HG02973 (cell line): ENCODE results near the gene TACC2.

Source experiments
- ATAC-seq: cut with Tn5 transposase; IDR thresholded peaks from one replicate; pipeline ENCODE4 v1.9.1; 2021; ENCODE audit warnings: moderate library complexity; ENCODE audit not compliant: unreplicated experiment

The TACC2 gene

DNA sequence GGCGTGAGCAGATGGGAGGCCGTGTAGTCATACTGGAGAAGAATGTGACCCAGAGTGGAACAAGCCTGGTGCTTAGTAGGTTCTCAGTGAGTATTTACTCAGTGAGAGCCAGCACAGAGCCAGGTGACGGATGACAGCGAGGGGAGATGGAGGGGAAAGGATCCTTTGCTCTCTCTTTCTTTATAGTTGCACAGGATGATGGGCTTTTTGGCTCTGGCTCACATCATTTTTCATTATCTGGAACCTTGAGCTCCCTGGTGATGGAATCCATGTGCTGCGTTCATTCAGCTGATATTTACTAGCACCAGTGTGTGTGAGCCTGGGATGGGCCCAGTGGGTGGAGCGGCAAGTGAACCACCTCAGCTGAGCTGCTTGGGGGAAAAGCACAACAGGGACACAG, 299.3 kb downstream of the TACC2 start:
- no peak for ATAC-seq

DNA sequence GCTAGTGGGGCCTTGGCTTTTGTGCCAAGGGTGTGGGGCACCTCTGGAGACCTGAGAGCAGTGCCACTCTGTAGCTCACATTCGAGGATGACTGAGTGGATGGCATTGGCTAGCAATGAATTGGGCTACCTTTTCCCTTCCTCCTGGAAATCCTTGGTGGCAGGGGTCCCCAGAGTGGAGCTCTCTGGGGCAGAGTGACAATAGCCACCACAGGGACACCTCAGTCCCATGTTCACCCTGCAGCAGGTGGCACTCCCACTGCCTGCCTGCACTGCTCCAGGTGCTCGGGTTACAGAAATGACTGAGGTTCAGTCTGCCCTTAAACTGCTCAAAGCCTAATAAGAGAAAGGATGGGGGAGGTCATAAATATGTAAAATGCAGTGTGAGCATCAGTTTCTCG, 300.0 kb downstream of the TACC2 start:
- ATAC-seq = no peak

DNA sequence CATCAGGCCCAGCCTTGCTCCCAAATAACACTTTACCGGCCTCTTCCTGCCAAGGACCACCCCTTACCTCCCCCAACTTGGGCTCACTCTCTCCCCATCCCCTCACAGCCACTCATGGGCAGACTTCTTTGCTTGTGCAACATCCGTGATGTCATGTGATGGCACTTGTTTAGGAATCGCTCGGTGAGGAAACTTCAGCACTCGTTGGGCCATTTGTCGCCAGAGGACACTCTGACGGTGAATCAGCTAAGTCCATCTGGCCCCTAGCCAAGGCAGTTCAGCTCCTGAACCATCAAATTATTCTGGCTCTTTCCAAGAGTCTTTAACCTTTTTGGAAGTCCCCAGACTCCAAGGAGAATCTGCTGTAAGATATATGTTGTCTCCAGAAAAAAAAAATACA, 301.4 kb downstream of the TACC2 start:
- ATAC-seq = no peak

DNA sequence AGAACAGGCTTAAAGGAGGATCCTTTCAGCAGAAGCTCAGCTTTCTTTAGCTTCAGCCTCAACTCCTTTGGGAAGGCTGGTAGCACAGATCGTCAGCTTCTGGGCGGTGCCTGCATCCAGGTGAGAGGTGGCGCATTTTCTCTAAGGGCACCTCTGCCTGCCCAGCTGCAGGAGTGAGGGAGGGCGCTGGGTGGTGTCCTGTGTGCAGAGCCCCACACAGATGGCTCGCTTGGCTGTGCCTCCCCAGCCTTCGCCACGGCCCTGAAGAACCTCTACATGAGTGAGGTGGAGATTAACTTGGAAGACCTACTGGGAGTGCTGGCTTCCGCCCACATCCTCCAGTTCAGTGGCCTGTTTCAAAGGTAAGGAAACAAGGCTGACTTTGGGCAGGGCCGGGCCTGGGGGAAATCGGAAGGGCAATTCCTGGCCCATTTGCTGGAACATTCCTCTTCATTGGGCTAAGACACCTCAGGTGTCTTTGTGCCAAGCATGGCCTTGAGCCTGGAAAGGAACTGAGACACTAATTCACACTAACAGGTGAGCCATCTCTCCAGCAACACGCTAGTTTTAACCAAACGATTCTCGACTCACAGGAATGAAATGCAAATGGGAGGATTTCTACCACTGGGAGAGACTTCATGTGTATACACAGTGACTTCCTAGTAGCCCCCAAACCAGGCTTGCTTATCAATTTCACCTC, 302.0 kb downstream of the TACC2 start:
- no peak for ATAC-seq

DNA sequence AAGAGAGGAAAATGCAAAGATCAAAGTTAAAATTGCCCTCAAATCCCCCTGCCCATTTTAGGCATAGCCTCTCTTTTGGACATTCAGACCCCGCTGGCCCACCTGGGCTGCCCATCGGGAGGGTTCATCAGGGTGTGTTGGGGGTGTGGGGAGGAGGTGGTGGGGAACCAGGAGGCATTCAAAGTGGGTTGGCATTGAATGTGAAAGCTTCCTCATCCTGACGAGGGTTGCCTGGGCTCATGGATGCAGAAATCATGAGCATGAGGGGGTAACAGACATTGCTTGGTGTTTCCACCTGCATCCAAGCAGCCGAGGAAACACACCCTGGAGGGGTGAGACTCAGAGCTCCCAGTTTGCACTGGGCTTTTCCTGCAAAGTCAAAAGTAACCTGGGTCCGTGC, 302.8 kb downstream of the TACC2 start:
- no peak for ATAC-seq

DNA sequence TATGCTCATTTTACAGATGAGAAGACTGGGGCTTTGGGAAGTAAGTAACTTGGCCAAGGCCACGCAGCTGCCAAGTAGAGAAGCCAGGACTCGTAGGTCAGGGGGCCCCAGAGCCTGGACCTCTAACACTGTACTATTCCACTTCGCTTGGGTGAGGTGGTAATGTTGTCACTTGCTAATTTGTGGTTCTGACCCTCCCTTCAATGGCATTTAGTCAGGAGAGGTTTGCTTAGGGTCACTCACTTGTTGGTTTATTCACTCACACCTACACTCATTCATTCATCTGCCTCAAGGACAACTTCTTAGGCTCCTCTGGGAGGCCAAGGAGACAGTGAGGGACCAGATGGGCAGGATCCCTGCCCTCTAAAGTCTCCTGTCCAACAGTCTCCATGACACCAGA, 303.4 kb downstream of the TACC2 start:
- no peak for ATAC-seq

DNA sequence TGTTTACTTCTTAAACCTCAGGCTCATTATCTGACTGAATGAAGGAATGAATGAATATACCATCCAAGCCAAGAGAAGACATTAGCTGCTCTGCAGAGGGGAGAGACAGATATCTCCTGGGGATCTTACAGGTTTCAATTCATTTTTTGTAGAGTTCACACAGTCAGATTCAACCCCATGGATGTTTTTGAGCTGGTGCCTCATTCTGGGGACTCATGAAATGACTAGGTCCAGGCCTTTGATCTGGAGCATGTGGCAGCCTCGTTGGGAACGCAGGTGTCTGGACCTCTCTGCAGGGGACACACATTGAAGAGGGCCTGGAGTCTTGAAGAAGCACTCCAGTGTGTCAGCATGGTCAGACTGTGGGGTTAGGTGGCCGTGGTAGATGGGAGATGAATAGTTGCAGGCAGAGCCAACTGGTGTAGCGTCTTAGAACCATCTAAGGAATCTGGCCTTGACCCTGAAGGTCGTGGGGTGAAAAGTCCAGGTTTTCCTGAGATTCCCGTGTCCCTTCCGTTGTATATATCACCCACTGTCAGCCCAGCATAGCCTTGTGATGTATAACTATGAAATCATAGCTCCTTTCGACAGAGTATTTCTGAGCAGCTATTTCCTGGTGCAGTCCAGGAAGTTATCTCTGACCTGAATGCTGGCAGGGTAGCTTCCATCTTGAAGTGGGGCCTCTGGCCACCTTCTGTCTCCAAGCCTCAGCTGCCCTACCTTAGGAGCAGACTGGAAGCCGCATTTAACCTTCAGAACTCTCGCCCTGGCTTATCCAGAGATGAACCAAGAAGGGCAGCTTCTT, 304.4 kb downstream of the TACC2 start:
- ATAC-seq = no peak

DNA sequence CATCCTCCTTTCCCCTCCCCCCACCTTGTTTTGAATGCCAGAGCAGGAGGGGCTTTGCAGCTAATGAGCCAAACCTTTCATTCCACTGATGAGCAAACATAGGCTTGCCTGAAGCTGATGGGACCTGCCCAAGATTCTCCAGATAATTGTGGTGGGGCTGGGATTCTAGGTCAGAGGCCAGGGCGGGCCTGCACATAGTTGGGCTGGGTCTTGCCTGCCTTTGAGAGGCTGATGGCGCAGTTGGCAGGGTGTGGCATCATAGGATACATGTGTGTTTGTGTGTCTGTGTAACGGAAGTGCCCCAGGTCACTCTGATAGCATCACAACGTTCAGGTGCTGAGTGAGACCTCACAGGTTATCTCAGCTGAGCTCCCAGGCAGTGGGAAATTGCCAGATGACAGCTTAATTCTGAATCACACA, 305.0 kb downstream of the TACC2 start:
- ATAC-seq = no peak

DNA sequence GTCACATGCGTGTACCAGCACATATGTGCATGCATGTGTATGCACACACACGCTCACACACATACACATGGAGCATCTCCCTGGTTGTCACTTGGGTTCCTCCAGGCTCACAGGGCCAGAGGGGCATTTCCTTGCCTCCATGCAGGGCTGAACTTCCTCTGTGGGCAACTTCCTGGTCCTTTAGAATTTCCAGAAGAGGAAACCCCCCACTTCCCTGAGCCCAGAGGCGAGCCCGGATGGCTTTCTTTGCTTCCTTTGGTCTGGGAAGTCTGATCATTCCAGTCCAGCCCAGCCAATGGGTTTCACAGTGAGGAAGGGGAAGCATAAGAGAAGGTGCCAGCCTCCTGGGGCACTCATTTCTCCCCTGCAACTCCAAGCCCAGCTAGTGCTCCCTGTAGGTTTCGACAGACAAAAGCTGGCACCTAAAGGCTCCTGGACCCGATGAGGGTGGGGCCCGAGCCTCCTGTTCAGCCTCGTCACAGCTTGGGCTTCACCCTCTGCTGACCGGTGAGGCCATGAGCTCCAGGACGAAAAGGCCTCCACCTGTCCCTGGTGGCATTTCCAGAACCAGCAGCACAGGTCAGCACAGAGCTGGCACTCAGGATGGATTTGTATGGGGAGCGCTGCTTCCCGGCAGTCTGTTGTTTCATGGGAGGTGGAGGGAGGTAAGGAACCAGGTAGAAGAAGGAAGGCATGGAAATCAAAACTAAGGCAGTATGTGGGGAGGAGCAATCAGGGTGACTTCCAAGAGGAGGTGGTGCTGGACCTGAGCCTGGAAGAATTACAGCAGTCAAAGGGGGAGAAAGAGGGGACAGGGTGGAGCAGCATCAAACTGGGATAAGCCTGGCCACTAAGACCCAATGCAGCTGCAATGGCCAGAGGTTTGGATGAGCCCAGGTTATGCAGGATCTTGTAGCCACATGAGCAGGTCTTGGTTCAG, 305.8 kb downstream of the TACC2 start:
- ATAC-seq = no peak

DNA sequence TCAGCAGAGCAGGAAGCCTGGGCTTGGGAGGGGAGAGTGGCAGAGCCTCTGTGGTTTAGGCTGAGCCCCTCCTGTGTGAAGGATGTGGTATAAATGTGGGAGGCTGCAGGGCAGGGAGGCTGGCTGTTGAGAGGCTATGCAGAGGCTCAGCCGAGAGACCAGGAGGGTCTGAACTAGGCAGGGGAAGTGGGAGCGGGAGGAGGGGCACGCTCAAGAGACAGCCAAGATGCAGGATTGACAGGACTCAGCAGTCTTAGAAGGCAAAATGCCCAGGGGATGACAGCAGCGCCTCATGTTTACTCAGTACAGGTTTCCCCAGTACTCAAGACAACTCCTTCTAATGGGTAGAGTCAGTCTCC, 306.5 kb downstream of the TACC2 start:
- no peak for ATAC-seq

DNA sequence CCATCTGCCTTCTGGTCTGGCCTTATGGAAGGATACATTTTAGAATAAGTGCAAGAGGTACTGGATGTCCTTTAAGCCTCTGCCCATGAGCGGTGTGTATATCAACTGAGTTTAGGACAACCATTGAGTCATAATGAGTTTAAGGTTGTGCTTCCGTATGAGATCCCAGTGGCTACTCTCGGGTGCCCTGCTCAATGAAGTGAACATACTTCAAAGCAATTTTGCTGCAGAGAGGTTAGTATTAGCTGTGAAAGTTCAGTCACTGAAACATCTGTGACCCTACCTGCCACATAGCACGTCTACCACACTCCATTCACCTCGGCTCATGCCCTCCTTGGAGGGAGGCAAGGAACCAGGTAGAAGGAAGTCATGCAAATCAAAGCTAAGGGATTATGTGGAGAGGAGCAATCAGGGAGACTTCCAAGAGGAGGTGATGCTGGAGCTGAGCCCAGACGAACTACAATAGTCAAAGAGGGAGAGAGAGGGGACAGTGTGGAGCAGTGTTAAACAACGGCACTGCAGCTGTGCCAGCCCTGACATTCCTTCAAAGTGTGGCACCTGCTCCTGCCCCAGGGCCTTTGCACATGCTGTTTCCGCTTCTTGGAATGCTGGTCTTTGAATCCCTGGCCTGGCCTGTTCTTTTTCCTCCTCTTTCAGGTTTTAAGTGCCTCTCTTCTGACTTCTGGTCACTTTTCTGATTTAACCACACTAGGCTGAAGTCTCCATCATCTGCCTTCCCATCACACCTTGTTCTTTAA, 307.6 kb downstream of the TACC2 start:
- ATAC-seq = no peak

DNA sequence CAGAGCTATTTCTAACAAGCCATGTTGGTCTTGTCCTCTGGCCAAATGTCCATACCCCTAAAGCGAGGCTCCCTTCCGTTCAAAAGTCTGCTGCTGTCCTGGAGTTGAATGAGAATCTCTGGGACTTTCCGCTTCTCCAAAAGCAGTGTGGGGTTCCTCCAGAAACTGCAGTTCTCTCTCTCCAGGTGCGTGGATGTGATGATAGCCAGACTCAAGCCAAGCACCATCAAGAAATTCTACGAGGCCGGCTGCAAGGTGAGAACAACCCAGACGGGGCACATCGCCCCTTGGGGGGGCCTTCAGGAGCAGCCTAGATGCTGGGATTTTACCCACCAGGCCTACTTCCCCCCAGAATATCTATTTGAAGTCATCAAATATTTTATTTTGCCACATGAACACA, 308.6 kb downstream of the TACC2 start:
- no peak for ATAC-seq

DNA sequence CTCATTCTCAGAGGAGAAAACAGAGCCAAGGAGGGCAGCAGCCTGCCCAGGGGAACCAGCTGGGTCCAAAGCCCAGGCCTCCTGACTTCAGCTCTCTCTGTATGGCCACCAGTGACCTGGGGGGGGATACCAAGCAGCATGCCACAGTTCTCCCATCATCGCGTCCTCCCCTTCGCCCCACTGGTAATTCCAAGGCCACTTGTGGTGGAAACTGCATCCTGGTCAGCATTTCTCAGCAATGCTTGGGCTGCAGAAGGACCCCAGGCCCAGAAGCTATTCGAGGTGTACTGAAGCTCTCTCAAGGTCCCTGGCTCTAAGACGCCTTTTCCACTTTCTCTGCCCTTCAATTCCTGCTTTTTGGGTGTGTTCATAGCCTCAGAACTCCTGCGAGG, 309.2 kb downstream of the TACC2 start:
- no peak for ATAC-seq

DNA sequence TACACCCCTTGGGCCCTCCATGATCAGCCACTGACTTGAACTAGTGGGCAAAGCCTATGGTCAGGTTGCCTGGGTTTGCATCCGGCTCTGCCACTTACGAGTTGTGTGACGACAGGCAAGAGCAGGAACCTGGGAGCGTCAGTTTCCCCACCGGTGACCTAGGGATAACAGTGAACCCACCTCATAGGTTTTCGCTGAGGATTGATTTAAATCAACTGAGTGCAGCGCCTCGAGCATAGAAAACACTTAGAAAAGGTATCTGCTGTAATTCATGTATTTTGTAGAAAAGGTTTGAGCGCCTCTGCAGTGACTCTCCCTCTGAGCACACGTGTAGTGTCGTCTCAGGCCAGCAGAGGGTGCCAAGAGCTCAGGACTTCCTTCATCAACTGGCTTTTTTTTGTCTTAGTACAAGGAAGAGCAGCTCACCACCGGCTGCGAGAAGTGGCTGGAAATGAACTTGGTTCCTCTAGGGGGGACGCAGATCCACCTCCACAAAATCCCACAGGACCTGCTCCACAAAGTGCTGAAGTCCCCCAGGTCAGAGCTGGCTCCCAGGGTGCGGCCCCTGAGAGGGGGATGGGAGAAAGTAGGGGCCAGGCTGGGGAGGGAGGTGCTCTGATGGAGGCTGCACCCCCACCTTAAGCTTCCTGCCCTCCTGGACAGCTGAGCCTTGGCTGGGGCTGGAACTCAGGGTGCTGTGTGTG, 309.8 kb downstream of the TACC2 start:
- ATAC-seq = peak; percentile 71

DNA sequence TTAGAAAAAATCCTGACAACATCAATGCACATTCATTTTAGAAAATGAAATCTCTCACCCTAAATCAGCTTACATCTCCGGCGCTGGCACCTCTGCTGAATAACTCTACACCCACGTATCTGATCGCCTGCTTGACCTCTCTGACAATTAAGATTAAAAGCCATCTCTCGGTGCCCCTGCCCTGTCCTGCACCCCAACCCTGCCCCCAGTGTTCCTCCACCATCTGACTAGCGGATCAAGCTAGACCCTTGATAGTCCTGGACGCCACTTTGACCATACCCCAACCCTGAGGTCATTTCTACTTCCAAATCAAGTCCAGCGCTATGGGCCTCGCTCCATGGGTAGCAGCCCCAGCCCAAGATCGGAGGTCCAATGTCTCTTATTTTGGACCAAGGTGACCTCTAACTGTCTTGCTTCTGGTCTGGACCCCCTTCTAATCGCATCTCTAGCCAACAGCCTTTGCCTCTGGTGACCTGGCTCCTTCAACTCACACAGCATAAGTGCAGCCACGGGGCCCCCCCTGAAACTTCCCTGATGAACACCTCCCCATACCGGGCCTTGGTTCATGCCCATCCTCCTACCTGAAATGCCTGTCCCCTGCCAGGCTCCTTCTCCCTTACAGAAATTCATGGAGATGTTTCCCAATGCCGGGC, 310.6 kb downstream of the TACC2 start:
- no peak for ATAC-seq

DNA sequence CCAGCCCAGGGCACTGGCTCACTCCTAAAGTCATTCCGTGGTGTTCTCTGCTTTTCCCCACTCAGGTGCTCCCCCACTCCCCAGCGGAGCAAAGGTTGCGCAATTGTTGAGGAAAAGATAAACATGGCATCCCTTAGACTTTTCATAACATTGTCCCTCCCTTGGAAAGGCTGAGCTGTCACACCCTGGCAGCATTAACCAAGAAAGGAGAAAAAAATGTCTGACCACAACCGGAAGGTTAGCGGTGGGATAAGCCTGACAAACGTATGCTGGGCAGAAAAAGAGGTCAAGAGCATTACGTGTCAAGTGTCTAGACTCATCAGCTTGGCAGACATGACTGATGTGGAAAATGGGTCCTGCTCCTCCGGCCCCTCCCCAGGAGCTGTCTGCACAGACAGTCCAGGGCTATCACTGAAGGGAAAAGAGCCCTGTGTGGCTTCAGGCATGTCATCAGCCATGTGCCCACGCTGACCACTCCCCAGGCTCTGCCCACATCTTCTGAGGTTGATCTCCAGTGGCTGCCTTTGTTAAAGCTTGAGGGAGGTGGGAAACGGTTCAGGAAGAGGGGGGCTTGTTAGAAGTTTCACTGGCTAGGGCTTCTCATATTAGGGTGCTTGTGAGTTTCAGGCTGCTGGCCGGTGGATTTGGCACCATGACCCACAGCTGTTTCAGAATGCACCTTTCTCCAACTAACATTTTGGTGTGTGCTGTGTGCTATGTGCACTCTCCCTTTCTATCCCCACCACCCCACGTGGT, 312.3 kb downstream of the TACC2 start:
- ATAC-seq = no peak

DNA sequence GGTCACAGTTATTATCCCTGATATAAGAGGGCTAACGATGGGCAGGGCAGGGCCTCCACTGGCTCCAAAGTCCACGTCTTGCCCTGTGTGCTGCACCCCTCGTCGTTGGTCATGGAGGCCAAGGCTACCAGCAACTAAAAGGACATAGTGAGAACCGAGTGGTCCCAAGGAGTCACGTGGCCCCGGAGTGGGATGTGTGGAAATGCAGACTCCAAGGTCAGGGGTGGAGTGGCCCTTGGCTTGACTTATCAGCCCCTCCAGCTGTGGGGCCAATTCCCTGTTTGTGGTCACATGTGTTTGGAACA, 312.8 kb downstream of the TACC2 start:
- ATAC-seq = no peak

DNA sequence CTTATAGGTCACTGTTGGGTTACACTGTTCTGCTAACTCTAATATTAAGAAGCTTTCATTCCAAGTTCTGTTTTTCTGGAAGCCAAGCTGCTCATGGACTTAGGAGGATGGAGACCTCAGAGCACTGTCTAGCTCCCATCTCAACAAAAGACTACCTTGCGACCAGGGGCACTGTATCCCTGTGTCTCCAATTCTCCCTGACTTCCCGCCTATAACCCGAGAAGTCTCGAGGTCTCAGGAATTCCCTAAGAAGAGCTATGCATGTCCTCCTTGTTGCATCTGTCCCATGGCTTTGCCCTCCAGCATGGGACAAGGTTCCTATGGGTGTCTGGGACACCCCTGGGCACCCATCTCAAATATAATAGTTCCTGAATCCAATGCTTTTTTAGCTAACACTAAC, 313.4 kb downstream of the TACC2 start:
- no peak for ATAC-seq
